Measurements from ENCODE around the gene ZNF22.
A peak's percentile ranks its signal among the peaks of the same experiment; 100 is the strongest.
"Not testable (repeated sequence)": the region's sequence is repeated elsewhere in the genome, so short reads cannot be mapped to it uniquely, and the experiment has no call there.

The ZNF22 gene

DNA sequence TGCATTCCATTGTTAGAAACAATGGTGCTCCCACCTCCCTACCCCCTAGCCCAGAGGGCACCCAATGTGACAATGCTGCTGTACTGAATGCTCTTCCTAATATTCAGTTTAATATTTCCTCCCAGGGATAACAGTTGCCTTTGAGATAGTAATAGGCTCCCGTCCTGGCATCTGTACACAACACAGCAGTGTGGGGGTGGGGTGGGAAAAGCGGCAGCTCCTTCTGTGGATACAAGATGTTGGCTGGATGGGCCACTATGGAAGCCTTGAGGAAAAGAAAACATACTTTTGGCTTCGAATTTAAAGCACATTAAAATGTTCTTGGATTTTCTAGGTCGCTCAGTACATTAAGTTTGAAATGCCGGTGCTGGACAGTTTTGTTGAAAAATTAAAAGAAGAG is 9.2 kb upstream of the ZNF22 start:
- no peak for DNase-seq (ENCODE audit: low read depth, low spot score)

DNA sequence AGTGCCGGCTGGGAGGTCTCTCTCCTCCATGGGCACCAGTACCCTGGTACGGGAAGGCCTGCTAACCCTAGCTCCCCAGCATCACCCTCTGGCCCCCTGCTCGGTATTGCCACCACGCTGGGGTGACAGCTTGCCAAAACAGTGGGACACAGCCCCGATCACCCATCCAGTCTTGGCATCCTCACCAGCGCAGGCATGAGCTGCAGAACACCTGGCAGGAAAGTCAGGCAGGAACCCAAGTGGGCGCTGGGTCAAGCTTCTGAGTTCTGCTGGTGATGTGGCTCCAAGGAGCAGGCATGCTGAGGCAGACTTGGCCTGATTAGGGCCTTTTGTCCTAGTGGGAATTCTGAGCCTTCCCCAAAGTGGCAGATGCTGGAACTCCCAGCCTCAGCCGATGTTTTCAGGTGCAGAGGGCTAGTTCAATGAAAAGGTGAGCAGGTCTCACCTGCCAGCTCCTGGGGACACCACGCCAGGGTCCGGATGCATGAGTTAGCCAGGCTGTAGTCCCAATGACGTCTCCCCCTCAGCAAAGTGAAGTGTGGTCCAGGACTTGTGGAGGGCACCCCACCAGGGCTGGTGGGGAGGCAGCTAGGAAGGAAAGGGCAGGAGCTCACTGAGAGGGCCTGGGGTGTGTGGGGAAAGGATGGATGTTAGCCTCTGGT is 8.5 kb upstream of the ZNF22 start:
- DNase-seq (ENCODE audit: low read depth, low spot score), result no peak

DNA sequence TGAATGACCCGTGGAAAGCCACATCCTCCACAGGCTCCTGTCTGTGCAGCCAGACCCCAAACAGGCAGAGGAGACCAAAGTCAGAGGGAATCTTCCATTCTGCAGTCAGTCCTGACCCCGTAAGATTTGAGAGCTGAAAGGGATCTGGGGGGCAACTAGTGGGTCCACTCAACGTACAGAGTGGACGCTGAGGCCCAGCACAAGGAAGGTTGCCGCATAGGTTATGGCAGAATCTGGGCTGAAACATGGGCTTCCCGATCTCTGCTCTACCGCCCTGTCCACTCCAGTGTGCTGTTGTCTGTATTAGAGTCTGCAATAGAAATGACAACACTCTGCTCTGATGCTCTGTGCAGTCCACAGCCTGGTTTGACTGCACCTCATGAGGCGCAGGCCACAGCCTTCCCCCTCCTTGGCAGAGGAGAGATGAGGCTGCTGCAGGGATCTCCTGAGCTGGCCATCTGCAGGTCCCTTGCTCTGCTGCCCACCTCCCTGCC is 7.9 kb upstream of the ZNF22 start:
- no peak for DNase-seq (ENCODE audit: low read depth, low spot score)

DNA sequence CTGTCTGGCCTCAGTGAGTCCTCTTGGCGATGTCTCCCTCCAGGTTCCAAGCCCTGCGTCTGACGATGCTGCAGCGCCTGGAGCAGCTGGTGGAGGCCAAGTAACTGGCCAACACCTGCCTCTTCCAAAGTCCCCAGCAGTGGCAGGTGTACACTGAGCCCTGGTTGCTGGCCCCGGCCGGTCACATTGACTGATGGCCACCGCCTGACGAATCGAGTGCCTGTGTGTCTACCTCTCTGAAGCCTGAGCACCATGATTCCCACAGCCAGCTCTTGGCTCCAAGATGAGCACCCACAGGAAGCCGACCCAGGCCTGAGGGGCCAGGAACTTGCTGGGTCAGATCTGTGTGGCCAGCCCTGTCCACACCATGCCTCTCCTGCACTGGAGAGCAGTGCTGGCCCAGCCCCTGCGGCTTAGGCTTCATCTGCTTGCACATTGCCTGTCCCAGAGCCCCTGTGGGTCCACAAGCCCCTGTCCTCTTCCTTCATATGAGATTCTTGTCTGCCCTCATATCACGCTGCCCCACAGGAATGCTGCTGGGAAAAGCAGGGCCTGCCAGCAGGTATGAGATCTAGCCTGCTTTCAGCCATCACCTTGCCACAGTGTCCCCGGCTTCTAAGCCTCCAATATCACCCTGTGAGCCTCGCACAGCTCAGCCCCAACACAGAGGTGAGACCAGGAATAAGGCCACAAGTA is 7.3 kb upstream of the ZNF22 start:
- DNase-seq (ENCODE audit: low read depth, low spot score), result no peak

DNA sequence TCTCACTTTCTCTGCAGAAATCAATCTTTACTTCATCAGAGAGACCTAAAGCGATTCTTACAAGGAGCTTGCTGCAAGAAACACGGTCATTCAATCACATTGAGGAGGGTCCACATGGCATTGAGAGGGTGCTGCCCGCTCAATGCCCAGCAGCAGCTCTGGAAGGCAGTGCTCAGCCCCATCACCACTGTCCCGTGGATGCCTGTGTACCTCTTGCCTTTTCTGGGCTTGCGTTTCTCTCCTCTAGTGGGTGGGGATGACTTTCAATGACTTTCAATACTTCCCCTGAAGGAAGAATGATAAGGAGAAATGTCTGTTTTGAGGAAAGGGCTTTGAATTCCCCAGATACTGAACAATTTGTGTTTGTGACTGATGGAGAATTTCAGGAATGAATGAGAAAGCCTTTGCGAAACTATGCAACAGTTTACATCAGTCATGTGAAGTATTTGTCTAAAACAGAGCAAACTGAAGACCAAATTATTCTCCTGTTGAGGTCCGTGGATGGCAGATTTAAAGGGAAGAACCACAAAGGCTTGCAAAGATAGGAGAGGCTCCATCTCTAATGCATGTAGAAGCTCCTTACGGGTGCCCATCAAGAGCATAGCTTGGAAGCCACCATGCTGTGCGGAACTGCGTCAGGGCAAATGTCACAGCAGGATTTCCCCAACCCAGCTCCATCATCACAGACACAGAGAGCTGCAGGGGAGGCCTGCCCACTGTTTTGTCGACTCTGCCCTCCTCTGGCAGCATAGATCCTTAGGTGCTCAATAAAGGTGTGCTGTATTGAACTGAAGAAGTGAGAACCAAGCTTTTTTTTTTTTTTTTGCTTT is 6.6 kb upstream of the ZNF22 start:
- no peak for DNase-seq (ENCODE audit: low read depth, low spot score)

DNA sequence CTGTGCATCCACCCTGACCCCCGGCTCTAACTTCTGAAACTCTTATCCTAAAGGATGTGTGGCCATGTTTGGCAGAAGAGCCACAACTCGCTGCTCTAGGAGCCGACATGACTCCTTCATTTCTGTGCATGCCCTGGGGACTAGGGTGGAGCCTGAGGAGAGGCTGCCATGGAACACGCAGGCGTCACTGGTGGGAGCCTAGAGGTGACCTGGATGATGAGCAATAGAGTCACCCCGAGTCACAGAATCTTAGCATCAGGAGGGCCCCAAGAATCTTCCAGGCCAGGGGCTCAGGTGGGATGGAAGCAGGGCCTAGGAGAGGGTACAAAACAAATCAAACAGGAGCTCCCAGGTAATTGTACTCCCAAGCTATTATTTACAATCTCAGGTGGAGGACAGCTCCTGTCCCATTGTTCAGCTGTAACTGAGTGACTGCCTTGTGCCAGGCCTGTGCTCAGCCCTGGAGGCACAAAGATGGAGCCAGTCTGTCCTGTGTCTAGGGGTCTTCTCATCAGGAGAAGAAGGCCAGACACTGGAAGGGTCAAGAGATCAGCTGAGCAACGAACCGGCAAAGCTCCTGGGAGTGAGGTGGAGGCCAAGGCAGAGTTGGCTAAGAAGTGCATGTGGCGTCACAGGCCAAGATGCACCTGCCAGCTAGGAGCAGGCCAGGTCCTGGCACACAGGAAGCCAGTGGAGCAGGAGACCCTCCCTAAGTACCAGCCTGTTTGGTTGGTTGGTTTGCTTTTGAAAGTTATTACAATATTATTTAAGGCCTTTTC is 5.8 kb upstream of the ZNF22 start:
- DNase-seq (ENCODE audit: low read depth, low spot score), result no peak

DNA sequence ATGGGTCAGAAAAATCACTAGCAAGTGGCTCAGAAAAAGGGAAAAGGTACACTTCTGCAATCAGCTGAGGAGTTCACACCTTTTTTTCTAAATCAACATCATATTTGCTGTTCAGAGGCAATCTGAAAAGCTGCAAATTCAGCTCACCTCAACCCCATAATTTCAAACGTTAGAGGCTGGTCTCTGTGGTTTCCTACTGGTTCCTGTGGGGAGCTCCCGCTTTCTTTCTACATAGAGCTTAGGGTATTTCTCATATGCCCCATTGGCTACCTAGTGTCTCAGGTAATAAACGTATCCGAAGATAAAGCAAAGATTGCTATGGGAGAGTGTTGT is 5.2 kb upstream of the ZNF22 start:
- no peak for DNase-seq (ENCODE audit: low read depth, low spot score)

DNA sequence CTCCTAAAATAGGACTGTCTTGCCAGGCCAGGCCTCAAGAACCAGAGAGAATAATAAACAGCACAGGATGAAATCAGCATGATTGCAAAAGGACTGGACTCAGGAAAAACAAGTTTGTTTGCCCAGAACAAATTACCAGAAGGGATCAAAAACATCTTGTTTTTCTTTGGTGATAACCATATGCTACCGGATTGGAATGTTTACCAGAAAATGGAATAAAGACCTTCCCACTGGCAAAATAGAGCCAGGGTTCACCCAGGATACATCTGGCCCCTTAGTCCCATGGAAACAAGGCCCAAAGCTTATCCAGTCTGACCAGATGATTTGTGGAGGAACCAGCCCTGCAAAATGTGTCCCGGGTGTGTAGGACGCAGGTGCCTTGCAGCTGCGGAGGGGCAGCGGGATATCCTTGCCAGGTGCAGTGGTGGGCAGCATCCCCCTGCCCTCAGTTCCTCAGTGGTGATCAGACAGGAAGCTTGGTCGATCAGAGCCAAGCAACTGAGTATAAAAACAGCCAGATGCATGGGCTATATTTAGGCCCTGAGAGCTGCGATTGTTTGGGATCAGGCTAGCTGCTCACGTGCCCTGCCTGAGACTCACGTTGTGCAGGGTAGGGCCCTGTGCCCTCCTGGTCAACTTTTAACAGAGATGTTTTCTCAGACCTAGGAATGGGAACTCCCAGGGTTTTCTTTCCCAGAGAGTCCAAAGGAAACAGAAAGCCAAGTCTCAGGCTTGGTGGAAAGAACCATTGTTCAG is 4.6 kb upstream of the ZNF22 start:
- no peak for DNase-seq (ENCODE audit: low read depth, low spot score)

DNA sequence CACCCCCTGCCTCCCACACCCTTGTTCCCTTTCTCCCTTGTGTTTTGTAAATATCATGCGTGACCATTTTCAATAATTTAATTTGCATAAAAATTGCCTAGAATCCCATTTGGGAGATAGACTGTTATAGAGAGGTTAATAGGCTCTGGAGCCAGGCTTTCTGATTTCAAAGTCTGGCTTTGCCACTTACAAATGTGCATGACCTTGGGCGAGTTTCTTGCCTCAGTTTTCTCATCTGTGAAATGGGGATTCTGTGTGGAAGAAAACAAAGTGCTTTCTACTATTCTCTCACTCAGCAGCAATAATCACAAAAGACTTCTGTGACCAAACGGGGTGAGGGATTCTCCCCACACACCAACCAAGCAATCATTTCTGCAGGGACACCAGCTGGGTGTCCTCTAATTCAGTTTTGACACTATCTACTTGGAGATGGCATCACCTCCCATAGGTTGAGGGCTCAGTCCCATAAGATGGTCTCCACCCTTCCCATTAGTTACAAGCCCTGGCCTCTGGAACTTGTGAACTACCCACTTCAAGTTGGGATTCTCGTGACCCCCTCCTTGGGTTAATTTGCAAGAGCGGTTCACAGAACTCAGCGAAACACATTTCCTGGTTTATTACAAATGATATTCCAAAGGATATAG is 3.5 kb upstream of the ZNF22 start:
- DNase-seq (ENCODE audit: low read depth, low spot score), result no peak

DNA sequence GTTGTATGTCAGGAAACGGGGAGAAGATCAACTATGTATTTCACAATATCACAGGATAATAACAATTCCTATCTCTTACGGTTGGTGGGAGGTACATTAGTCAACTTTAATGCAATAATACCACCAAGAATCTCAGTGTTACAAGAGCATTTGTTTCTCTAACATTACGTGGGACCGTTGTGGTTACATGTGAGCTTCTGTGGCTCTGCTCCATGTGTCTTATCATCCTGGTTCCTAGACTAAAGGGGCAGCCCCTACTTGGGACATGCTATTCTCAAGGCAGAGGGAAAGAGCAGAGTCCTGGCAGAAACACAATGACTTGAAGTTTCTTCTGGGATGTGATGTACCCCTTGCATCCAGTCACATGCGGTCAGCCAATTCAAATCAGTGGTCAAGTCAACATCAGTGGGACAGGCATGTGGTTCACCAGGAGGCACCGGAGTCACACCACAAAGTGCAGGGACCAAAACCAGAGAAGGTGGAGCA is 2.5 kb upstream of the ZNF22 start:
- DNase-seq (ENCODE audit: low read depth, low spot score), result no peak

DNA sequence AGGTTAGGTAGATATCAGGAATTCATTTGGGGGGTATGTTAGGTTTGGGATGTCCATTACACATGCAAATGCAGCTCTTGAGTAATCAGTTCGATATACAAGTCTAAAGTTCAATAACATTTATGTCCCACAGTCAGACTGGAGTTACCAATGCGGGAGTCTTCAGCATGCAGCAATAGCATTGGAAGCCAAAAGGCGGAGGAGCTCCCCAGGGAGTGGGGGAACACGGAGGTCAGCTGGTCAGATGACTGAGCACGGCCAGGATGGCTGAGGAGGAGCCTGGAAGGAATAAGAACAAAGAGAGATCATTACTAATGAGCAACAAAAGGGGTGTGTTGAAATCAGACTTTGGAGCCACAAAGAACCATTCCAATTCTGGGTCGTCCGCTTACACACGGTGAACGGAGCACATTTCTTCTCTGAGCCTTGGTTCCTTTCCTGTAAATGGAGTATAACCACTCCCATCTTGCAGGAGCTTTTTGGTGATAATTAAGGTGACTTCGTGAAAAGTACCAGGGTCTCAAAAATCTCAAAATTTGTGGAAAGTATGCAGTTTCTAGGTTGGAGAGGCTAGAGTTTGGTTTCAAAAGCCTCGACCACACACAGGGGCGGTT is 478 bp upstream of the ZNF22 start:
- no peak for DNase-seq (ENCODE audit: low read depth, low spot score)

DNA sequence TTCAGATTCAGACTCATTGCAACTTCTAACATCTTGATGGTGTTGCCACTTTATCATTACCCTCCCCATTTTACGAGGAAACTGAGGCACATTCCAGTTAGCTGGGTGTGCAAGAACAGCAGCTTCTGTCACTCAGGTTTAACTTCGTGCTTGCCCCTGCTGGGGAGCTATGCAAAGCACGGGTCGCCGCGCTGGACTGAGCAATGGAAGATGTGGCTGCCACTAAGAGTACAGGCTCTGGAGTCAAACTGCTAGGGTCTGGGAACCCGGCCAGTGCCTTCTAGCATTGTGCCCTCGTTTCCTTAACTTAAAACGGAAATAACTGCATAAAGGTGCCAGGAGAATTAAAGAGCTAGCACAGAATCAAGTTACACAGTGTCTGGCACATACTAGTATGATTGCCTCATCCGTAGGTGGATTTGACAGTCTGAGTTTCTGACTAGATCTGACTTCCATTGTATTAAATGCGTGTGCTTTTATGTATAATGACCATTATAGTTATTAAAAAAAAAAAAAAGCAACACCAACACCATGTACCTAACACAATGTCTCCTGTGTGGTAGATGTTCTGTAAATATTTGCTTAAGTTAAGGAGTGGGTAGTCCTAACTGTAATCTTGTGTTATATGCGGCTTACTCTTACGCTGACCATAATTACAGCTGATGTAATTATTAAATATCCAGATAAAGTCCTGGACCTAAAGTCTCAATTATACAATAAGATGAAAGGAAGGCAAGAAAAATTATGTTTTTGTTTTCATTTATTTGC is 842 bp downstream of the ZNF22 start:
- DNase-seq (ENCODE audit: low read depth, low spot score), result no peak

DNA sequence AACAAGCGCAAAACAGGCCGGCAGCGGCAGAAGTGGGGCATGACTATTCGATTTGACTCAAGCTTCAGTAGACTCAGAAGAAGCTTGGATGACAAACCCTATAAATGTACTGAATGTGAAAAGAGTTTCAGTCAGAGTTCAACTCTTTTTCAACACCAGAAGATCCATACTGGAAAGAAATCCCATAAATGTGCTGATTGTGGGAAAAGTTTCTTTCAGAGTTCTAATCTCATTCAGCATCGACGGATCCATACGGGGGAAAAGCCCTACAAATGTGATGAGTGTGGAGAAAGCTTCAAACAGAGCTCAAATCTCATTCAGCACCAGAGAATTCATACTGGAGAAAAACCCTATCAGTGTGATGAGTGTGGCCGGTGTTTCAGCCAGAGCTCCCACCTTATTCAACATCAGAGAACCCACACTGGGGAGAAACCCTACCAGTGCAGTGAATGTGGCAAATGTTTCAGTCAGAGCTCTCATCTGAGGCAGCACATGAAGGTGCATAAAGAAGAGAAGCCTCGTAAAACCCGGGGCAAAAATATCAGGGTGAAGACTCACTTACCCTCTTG is 2.8 kb downstream of the ZNF22 start:
- DNase-seq (ENCODE audit: low read depth, low spot score), result no peak

DNA sequence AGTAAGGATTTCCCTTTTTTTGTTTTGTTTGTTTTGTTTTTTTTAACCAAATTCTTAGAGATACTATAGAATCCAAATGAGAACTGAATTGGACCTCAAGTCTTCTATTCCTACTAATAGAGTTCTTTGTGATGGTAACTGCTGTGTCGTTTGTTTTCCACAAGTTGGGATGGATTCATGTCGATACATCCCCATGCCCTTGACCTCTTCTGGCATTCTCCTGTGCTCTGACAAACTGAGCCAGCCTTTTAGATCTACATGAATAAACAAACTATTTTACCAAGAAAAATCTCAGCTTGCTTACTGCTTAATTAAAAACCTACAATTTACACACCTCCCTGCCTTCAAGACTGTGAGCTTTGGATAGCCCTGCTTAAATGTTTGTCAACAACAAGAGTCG is 3.9 kb downstream of the ZNF22 start:
- no peak for DNase-seq (ENCODE audit: low read depth, low spot score)

DNA sequence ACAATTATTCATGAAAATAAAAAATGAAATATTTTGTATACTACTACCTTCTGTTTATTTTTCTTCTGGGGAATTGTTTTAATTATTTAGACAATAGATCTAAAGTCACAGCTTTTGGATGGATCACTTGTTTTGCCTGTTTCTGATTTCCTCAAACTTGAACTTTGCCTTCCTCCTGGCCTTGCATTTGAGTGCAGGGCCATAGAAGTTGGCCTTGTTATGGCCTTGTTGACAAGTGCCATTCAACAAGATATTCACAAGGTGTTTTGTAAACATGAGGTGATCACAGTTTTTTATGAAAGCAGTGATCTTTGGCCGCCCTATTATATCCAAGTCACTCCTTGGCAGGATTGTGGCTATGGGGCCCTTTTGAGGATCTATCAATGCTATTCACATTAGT is 4.6 kb downstream of the ZNF22 start:
- no peak for DNase-seq (ENCODE audit: low read depth, low spot score)

DNA sequence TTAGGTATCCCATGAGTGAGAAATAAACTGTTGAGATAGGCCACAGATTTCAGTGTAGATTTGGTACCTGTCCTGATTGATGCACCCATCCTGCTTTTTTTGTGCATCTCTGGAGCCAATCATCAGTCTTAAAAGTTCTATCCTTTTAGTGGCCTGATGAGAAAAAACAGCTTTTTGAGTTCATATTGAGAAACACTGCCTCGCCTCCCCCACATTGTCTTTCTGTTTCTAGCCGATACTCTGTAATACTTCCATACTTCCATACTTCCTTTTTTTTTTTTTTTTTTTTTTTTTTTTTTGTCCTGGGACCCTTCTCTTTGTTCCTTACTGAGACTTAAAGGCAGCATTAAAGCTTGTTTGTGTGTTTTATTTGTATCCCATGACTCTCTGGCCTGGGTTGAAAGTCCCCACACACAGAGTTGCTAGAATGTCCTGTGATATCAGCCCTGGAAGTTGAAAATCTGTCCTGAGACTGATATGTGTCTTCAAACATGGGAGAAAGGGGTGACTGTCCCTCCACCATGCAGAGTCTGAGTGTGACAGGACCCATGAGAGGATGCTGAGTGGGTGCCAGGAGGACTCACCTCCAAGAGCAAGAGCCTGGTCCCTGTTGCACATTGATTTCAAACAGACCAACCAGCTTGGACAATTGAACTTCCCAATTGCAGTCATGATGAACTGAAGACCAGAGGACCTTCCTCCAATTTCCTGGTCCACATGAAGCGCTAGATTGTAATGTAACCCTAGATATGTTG is 5.7 kb downstream of the ZNF22 start:
- DNase-seq (ENCODE audit: low read depth, low spot score), result no peak

DNA sequence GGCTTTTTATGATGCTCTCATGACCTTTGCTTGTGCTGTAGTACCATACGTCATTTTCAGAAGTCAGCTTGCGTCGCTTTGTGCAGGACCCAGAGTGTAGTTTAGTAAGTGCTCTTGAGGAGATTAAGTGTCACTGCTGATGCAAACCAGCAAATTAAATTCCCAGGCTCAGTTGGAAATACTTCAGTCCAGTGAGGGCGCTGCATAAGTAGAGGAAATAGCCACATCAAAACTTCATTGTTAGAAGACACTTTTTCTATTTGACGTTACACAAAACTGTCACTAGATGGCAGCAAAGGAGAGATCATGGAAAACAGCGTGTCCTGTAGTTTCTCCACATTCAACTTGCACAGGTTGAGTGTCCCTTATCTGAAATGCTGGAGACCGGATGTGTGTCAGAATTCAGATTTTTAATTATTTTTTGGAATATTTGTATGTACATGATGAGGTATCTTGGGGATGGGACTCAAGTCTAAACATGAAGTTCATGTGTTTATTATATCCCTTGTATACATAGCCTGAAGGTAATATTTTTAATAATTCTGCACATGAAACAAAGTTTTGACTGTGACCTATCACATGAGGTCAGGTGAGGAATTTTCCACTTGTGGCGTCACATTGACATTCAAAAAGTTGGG is 7.9 kb downstream of the ZNF22 start:
- peak; percentile 54 for DNase-seq (ENCODE audit: low read depth, low spot score)

DNA sequence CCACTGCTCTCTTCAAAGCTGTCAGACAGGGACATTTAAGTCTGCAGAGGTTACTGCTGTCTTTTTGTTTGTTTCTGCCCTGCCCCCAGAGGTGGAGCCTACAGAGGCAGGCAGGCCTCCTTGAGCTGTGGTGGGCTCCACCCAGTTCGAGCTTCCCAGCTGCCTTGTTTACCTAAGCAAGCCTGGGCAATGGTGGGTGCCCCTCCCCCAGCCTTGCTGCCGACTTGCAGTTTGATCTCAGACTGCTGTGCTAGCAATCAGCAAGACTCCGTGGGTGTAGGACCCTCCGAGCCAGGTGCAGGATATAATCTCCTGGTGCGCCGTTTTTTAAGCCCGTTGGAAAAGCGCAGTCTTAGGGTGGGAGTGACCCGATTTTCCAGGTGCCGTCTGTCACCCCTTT is 13.8 kb downstream of the ZNF22 start:
- not testable (repeated sequence) for DNase-seq (ENCODE audit: low read depth, low spot score)

Data from iPS DF 19.7 (cell line).